Stimulated activated CD8-positive, alpha-beta memory T cell treated with anti-CD3 and anti-CD28 coated beads, Interleukin-15, amount 100 ng/mL, for 48 hours (primary cell): ENCODE data around the gene PHKB.

Source experiments
- DNase-seq, 2 donors: peaks; one replicate each; pipeline ENCODE4 v3.0.0-alpha.2; 2020; ENCODE audit warnings: low read depth in 2 of 2

PHKB gene

DNA sequence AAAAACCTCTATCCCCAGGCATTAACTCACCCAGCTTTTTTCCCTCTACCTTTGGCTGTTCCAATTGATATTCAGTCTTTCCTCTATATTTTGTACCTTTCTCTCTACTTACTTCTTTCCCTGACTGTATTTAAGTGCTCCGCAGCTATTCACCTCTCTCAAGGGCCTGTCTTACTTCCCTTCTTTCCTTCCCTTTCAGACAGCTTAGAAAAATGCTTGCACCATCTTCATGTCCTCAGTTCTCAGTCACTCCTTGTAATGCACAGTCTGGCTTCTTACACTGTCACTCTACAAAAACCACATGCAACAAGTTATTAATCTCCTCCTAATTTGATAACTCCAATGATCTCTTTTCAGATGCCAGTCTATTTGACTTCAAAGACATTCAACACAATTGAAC lies 163.4 kb downstream of the PHKB start:
- no peak for DNase-seq

- no peak for DNase-seq
Measured at GRCh38 chr16:47625115-47625567, 164.0 kb downstream of the PHKB start.

DNA sequence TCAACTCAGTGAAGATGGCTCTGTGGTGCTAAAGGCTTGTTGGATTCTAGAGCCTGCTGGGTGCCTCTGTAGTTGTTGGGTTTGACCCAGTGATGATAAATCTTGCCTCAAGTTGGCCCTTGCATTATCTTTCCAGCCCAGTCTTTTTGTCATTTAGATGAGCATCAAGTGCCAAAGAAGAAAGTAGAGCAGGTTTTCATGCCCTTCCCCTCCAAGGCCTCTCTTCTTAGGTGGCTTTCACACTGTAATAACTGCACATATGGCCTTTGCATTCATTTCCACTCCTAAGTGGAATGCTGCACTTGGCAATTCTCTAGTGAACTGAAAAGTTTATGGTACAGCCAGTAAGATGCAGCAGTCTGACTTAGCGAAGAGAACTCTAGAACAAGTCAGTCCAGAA lies 165.1 kb downstream of the PHKB start:
- no peak for DNase-seq

DNA sequence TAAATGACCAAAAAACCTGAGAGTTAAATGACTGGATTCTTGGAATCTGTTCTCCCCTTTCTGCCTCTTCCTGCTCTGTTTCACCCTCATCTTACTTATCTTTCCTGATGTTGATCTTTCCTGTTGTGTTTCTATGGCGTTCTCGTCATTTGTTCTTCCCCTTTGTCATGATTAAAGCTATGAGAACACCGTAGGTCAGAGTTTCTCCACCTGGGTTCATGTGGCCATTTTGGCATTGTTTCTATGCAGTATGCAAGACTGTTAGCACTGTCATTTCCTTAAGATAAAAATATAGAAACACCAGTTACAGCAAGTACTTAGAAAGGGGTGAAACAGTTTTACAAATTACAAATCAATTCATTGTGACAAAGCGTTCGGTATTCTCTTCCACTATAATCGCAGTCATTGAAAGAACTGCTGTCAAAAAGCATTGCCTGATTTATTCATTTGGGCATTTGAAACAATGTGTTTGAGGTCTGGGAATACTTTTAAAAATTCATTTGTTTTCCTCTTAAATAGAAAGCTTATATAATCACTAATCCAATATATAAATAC lies 166.0 kb downstream of the PHKB start:
- DNase-seq = no peak

DNA sequence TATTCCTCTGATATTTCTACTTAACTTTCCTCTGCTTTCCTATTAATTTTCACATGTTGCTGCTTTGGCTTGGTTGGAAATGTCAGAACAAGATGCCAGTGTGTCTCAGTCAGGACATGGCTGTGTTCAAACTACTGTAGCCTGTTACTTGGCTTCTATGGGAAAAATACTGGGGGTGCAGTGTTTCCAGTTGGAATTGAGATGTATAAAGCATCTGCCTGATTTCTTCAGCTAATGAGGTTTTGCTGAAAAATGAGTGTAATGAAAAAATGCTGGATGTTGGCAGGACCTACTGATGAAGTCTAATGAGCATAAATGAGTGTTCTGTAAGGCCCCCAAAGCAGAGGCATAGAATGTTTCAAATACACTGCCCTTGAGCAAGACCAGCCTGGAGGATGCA lies 166.6 kb downstream of the PHKB start:
- DNase-seq = no peak

DNA sequence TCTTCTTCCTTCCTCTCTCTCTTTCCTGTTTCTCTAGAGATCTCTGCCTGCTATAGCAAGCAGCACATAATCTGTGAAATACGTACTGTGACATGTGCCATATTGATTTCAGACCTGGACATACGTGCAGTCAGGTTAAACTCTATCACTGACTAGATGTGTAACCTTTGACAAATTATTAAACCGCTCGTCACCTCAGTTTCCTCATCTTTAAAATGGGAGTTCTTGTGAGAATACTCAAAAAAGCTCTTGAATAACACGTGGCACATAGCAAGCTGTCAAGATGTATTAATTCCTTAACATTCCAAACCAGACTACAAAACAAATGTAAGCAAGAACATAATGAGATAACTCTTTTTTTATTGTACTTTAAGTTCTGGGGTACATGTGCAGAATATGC lies 170.0 kb downstream of the PHKB start:
- no peak for DNase-seq

DNA sequence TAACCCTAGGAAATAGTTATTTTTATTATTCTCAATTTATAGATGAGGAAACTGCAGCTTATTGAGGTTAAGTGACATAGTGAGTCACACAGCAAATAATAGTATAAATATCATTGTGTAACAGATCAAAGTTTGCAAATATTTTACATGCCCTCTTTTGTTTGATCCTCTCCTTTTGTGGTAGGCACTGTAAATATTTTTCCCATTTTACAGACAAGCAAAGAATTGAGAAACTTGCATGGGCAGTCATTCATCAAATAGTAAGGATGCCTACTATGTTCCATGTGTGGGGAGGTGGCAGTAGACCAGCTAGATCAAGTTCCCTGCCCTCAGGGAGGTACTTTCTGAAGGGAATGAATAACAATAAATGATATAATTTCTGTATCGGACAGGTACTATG lies 173.0 kb downstream of the PHKB start:
- DNase-seq = no peak

DNA sequence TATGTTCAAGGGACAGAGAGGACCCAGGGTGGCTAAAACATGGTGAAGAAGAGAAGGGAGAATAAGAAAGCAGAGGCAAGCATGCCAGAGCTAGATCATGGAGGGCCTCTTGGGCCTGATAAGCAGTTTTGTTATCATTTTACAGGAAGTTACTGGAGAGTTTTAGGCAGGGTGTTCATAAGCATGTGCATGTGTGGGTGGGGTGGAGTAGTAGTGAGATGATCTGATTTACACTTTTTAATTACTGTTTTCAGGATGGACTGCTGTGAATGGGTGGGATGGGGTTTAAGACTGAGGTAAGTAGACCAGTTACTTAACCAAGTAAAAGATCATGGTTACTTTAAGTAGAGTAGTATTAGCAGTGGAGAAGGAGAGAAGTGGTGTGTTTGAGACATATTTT lies 173.6 kb downstream of the PHKB start:
- no peak for DNase-seq

- DNase-seq = no peak
Measured at GRCh38 chr16:47636501-47637099, 175.5 kb downstream of the PHKB start.

DNA sequence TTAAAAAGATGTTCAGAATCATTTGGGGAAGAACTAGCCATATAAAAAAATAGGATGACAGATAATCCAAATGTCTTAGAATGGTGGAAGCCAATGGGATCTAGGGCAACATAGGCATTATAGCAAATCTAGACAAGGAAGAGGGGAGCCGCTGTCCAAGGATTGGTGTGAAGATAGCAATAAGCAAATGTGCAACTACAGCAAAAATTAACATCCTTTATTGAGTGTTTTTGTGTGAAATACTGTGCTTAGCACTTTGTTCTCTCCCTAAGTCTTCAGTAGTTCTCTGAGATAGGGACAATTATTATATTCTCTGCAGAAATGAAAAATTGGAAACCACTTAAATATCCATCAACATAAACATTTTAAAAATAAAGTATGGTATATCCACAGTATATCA lies 177.0 kb downstream of the PHKB start:
- no peak for DNase-seq

- no peak for DNase-seq
Measured at GRCh38 chr16:47640661-47641060, 179.5 kb downstream of the PHKB start.

DNA sequence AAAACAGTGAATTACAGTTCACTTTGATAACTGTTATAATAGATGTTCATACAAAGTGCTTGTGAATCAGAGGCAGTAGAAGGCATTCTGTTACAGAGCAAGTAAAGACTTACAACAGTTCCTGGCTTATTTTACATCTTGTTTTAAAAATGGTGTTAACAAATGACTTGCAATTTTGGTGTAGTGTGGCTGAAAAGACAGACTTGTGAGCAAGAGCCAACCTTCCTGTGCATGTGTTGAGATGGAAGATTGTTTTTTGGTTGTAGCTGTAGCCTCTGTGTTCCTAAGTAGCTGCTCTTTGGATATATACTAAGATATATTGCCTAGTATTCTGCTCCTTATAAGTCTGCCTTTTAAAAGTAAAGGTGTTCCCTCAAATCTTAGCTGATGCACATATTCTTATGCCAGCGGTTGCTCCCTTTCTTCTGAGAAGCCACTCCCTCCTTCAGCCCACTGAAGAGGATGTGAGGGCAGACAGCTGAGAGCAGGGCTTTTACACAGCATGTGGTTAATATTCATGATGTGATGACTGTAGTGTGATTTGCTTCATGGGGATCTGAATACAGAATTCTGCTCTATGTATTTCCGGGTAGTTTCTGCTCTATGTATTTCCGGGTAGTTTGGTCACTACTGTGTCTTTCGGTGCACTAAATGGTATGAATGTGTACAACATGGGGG lies 182.3 kb downstream of the PHKB start:
- no peak for DNase-seq

DNA sequence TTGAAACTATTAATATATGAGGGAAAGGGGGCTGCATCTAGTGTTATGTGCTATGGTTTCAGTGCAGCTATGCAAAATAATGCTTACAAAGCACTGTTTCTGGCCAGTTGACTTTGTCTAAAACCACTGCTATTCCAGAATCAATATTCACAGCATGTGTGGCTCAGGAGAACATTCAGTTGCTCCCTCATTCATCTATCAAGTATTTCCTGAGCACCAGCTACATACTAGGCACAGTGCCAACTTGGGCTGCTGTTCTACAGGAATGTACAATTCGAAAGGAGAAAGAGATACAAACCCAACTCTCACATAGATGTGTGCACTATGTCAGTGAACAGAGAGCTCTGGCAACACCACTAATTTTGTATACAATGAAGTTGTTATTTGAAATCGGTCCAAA lies 183.0 kb downstream of the PHKB start:
- no peak for DNase-seq

DNA sequence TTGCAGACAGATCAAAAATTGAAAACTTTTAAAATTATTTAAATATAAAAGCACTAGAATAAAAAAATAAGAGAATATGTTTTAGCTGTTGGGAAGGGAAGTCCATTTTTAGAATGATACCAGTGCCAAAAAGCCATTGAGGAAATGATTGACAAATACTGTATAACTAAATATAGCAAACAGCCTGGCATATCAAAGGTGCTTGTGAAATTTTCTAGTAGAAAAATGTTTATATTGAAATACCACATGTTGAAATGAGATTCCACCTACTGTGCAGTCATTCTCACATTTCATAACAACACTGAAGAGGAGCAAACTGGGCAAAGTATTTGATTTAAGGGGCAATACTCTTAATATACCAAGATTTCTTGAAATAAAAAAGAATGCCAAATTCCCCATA lies 183.5 kb downstream of the PHKB start:
- no peak for DNase-seq

DNA sequence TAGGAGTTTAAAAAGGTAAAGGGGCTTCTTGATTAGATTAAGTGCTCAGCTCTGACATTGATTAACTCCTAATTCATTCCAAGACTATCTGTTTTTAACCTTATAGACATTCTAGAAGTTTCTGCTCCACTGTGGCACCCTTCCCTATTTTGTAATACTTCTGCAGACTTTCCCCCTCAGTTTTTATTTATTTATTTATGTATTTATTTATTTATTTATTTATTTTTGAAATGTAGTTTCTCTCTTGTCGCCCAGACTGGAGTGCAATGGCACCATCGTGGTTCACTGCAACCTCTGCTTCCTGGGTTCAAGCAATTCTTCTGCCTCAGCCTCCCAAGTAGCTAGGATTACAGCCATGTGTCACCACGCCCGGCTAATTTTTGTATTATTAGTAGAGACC lies 185.8 kb downstream of the PHKB start:
- no peak for DNase-seq

- DNase-seq = no peak
Measured at GRCh38 chr16:47657032-47657431, 195.9 kb downstream of the PHKB start.

DNA sequence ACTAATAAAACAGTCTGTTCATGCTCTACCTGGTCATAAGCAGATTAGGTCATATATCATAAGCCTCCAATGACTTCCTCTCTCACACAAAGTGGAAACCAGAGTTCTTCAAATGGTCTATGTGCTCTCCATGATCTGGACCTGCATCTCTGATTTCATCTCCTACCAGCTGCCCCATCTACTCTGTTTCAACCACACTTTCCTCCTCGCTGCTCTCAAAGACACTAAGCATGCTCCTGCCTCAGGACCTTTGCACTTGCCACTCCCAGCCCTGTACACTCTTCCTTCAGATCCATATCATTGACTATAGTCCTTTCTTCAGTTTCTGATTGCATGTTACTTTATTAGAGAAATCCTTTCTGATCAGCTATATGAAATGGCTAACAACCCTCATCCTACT lies 196.8 kb downstream of the PHKB start:
- no peak for DNase-seq

- DNase-seq = no peak
Measured at GRCh38 chr16:47660540-47660939, 199.4 kb downstream of the PHKB start.

GRCh38 chr16:47664653-47665325 lies 203.7 kb downstream of the PHKB start:
- no peak for DNase-seq

DNA sequence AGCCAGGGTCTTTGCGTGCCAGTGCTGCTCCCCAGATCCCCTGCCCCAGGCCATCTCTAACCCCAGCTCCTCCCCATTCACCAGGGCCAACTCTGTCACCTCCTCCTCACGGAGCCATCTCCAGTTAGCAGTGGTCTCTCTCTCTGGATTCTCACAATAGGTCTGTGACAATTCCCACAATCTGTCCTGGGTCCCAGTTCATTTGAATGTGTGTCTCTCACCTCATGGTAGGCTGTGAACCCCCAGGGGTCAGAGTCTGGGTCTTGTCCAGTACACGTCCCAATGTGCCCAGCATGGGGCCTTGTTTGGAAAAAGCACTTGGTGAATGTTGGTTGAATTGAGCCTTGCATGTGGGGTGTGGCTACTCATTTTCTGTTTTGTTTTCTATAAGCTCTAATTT lies 205.3 kb downstream of the PHKB start:
- DNase-seq = no peak

DNA sequence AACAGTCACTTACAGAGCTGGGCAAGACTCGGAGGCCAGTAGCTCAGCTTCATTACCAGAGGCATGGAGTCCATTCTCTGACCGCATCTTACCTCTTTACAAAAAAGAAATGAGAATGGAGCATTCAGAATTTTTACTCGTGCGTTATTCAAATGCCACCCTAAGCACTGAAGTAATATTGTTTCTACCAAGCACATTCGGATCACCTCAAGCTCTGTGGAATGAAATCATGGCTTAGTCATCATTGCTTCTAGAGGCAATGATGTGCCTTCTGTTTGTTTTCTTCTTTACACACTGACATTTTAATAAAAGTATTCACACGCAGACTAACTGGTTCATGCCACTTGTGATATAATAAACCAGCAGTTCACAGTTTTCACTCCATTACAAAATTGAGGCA lies 206.8 kb downstream of the PHKB start:
- DNase-seq = no peak

GRCh38 chr16:47672475-47672874 lies 211.3 kb downstream of the PHKB start:
- no peak for DNase-seq

DNA sequence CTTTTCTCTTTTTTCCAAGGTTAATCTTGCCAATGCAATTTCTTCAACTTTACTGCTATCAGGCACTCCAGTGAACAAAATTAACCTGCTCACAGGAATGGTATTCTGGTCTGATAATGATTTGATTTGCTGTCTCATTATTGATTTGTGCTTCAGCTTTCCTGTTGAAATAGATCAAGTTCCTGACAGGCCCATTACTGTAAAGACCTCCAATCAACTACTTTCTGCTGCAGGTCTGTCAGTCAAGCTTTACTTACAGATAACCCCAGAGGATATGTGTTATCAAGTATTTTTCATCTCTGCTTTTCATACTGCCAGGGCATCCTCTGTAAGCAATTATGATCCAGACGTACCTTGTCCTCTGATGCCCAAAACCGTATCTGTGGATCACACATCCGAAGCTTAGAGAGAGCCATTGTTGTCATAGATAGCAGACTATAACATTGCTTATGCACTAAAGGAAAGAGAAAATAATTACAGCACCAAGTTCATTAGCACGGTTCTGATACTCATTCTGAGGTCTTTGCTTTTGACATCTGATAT lies 215.6 kb downstream of the PHKB start:
- DNase-seq = no peak
